Bronchial epithelial cell (primary cell): Measurements from ENCODE around the gene FAM167B. TPM values are rescaled to one million over a fixed set of nuclear protein-coding genes. Genes with fewer than 3 reads are reported as not detected.

Source experiments
- DNase-seq: peaks from one replicate; pipeline ENCODE4 v3.0.0-alpha.2; 2010; ENCODE audit warnings: low read depth
- FAIRE-seq: peaks from 2 replicates; lab custom pipeline; 2011; peaks lifted over from hg19 to GRCh38; lab: Jason Lieb, UNC
- H3K27me3 ChIP-seq: 2 replicates; pipeline ENCODE4 v1.5.1; 2011; ENCODE audit warnings: low read length; ENCODE audit not compliant: control insufficient read depth, insufficient read depth
- H3K36me3 ChIP-seq: 2 replicates; pipeline ENCODE4 v1.5.1; 2011; ENCODE audit warnings: low read length; ENCODE audit not compliant: control insufficient read depth, insufficient read depth
- H3K4me3 ChIP-seq: 2 replicates; pipeline ENCODE4 v1.5.1; 2011; ENCODE audit warnings: mild to moderate bottlenecking, low read depth, low read length, control low read depth
- total RNA-seq: library from RNA; depleted of rRNA; stranded (reverse); fragments of >200 nt; gene quantifications from 2 replicates; pipeline ENCODE4 v1.2.1, GENCODE V29; 2014
- TF ChIP-seq, protein P1 (sequence below): IDR thresholded peaks from 2 replicates; pipeline ENCODE4 v1.5.1; 2011; ENCODE audit warnings: mild to moderate bottlenecking, moderate library complexity, low read length, control low read depth, inconsistent platforms; ENCODE audit not compliant: insufficient read depth, severe bottlenecking

FAM167B gene
- total RNA-seq, result 0.13 and 0.26 TPM in 2 replicates

GRCh38 chr1:32246888-32247273 lies at the start of gene FAM167B:
TSS of gene FAM167B (plus strand) at chr1:32247222. CDS start at chr1:32247422, 200 bp downstream.
- no peaks in the 10 kb centered on the region for H3K27me3 ChIP-seq
- peak; percentile 21 for DNase-seq
- no peak for FAIRE-seq
- TF ChIP-seq, protein P1, sequence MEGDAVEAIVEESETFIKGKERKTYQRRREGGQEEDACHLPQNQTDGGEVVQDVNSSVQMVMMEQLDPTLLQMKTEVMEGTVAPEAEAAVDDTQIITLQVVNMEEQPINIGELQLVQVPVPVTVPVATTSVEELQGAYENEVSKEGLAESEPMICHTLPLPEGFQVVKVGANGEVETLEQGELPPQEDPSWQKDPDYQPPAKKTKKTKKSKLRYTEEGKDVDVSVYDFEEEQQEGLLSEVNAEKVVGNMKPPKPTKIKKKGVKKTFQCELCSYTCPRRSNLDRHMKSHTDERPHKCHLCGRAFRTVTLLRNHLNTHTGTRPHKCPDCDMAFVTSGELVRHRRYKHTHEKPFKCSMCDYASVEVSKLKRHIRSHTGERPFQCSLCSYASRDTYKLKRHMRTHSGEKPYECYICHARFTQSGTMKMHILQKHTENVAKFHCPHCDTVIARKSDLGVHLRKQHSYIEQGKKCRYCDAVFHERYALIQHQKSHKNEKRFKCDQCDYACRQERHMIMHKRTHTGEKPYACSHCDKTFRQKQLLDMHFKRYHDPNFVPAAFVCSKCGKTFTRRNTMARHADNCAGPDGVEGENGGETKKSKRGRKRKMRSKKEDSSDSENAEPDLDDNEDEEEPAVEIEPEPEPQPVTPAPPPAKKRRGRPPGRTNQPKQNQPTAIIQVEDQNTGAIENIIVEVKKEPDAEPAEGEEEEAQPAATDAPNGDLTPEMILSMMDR, result no peak
- H3K4me3 ChIP-seq, result no peak within 1 kb of the TSS
- H3K36me3 ChIP-seq, result no peaks in the 10 kb centered on the region

DNA sequence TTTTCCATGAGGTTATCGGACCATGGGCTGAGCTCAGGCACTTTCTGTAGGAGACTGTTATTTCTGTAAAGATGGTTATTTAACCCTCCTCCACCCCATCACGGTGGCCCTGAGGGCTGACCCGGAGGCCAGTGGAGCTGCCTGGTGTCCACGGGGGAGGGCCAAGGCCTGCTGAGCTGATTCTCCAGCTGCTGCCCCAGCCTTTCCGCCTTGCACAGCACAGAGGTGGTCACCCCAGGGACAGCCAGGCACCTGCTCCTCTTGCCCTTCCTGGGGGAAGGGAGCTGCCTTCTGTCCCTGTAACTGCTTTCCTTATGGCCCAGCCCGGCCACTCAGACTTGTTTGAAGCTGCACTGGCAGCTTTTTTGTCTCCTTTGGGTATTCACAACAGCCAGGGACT lies 49.2 kb upstream of the FAM167B start:
- FAIRE-seq, result no peak
- Histone ChIP-seq H3K27me3 (no peaks in the 10 kb centered on the region), H3K4me3 (no peak overlapping the region), H3K36me3 (peaks cover 25% of the 10 kb centered on the region)
- TF ChIP-seq, protein P1, result no peak
- no peak for DNase-seq

- DNase-seq (no peak), FAIRE-seq (no peak)
- Histone ChIP-seq H3K4me3 (no peak overlapping the region), H3K36me3 (peaks cover 25% of the 10 kb centered on the region), H3K27me3 (no peaks in the 10 kb centered on the region)
- TF ChIP-seq, protein P1, result no peak
Measured at GRCh38 chr1:32198237-32199042, 48.6 kb upstream of the FAM167B start.

- peaks cover 20% of the 10 kb centered on the region for H3K36me3 ChIP-seq
- FAIRE-seq, result no peak
- no peak overlapping the region for H3K4me3 ChIP-seq
- TF ChIP-seq, protein P1, result no peak
- DNase-seq, result no peak
- no peaks in the 10 kb centered on the region for H3K27me3 ChIP-seq
Measured at GRCh38 chr1:32199043-32199716, 47.8 kb upstream of the FAM167B start.

DNA sequence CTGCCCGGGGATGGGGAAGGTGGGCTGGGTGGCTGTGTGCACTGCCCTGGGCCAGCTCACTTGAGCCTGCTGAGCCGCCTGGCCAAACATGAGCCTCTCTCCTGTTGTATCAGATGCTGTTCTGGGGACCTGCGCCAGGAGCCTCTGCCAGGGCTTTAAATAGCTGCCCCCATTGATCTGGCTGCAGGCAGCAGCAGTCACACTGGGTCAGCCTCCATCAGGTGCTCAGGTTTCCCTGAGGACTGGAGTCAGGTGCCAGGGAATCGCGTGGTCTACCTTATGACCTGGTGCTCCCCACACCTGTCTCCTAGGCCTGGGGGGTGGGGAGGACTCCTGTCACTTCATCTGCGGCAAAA lies 47.3 kb upstream of the FAM167B start:
- no peaks in the 10 kb centered on the region for H3K27me3 ChIP-seq
- DNase-seq (no peak), FAIRE-seq (no peak)
- no peak overlapping the region for H3K4me3 ChIP-seq
- TF ChIP-seq, protein P1, result no peak
- H3K36me3 ChIP-seq, result peaks cover 15% of the 10 kb centered on the region
